ENCODE measurements around the gene USH2A.

DNA sequence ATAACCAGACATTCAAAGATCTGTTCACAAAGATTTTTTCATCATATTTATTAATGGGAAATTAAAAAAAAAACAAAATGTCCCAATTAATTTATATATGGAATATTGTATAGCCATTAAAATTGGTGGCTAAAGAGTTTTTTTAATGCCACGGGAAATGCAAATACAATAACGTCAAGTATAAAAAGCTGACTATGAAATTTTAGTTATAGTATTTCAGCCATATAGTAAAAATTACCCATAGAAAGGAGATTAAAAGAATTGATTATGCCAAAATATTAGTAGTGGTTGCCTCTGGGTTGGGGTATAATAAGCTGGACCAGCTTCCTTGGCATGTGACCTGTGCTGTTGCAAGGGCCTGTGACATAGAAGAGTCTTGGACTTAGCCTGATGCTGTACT, 777.4 kb downstream of the USH2A start:
- TF ChIP-seq POLR2A (IDR thresholded peaks at IDR 0.05; ENCODE audit: low read depth, low read length): no peak
- no peak for TF ChIP-seq POLR2AphosphoS5 (IDR thresholded peaks at IDR 0.05; ENCODE audit: low read depth, low read length)
- TF ChIP-seq TAF1 (IDR thresholded peaks at IDR 0.05; ENCODE audit: borderline replicate concordance, low read depth, low read length): no peak
